Hematopoietic multipotent progenitor cell (in vitro differentiated cells): ENCODE measurements around the gene EMSY. TPM values are rescaled to one million over a fixed set of nuclear protein-coding genes. Genes with fewer than 3 reads are reported as not detected.
"Not testable (repeated sequence)": the region's sequence is repeated elsewhere in the genome, so short reads cannot be mapped to it uniquely, and the experiment has no call there.

ENCODE experiments used
- DNase-seq, 3 donors: peaks; one replicate each; pipeline ENCODE4 v3.0.0-alpha.2; 2011 to 2015; ENCODE audit warnings: low read depth in 2 of 3, low spot score in 2 of 3
- total RNA-seq: library from RNA; depleted of rRNA; stranded (reverse); fragments of >200 nt; gene quantifications from one replicate; pipeline ENCODE4 v1.2.3, GENCODE V29; 2012

EMSY gene
- 27.7 TPM for total RNA-seq

GRCh38 chr11:76444384-76445120, at the start of gene EMSY:
EMSY (plus strand) TSS chr11:76445018; CDS start chr11:76446939, 1,921 bp downstream.
- peak; percentile 86 to 99 (median 98) for DNase-seq

GRCh38 chr11:76395296-76395695, 49.5 kb upstream of the EMSY start:
- DNase-seq, result no peak

- DNase-seq, result no peak
Observed at GRCh38 chr11:76397383-76397782, 47.4 kb upstream of the EMSY start.

- no peak for DNase-seq
Observed at GRCh38 chr11:76400967-76401366, 43.9 kb upstream of the EMSY start.

GRCh38 chr11:76401484-76401883, 43.3 kb upstream of the EMSY start:
- DNase-seq, result not testable (repeated sequence)

- no peak for DNase-seq
Observed at GRCh38 chr11:76406359-76406758, 38.5 kb upstream of the EMSY start.

GRCh38 chr11:76408171-76408965, 36.5 kb upstream of the EMSY start:
- DNase-seq, result no peak

- no peak for DNase-seq
Observed at GRCh38 chr11:76410851-76411357, 33.9 kb upstream of the EMSY start.

GRCh38 chr11:76415073-76415472, 29.7 kb upstream of the EMSY start:
- DNase-seq, result no peak

- peak in 2 of 3 donors; percentile 29 to 64 for DNase-seq
Observed at GRCh38 chr11:76419896-76420295, 24.9 kb upstream of the EMSY start.

GRCh38 chr11:76424379-76424778, 20.4 kb upstream of the EMSY start:
- no peak for DNase-seq

GRCh38 chr11:76424891-76425290, 19.9 kb upstream of the EMSY start:
- no peak for DNase-seq

GRCh38 chr11:76426660-76427059, 18.2 kb upstream of the EMSY start:
- DNase-seq, result no peak

GRCh38 chr11:76436020-76436419, 8.8 kb upstream of the EMSY start:
- DNase-seq, result no peak

GRCh38 chr11:76443268-76443980, 1.4 kb upstream of the EMSY start:
- no peak for DNase-seq

- DNase-seq, result no peak
Observed at GRCh38 chr11:76444065-76444383, 794 bp upstream of the EMSY start.

GRCh38 chr11:76445121-76446084, 585 bp downstream of the EMSY start:
- peak; percentile 7 to 68 (median 61) for DNase-seq

- DNase-seq, result no peak
Observed at GRCh38 chr11:76448506-76448905, 3.7 kb downstream of the EMSY start.

GRCh38 chr11:76453248-76453647, 8.4 kb downstream of the EMSY start:
- no peak for DNase-seq

GRCh38 chr11:76455331-76455730, 10.5 kb downstream of the EMSY start:
- DNase-seq, result no peak
